T-helper 17 cell (primary cell): ENCODE measurements around the gene TP53. TPM values are rescaled to one million over a fixed set of nuclear protein-coding genes. Genes with fewer than 3 reads are reported as not detected.
A peak's percentile ranks its signal among the peaks of the same experiment; 100 is the strongest.

Experiments
- ATAC-seq: fragments of 150-1000 bp; cut with Tn5 transposase; 2 replicates; pipeline ENCODE4 v1.10.0; 2021; ENCODE audit warnings: mild to moderate bottlenecking, moderate library complexity
- DNase-seq, 3 donors: peaks; one replicate each; pipeline versions ENCODE4 v3.0.0 to v3.0.0-alpha.2; 2020 to 2021
- H3K9me3 ChIP-seq: one replicate; pipeline ENCODE4 v1.7.0; 2013; ENCODE audit warnings: low read length, mild to moderate bottlenecking; ENCODE audit not compliant: control insufficient read depth, poor library complexity, severe bottlenecking
- H3K27ac Mint-ChIP-seq: one replicate; pipeline ENCODE4 v1.8.0; 2022; ENCODE audit warnings: mild to moderate bottlenecking, moderate library complexity, mixed read lengths
- H3K27me3 Mint-ChIP-seq: one replicate; pipeline ENCODE4 v1.8.0; 2022; ENCODE audit warnings: mixed read lengths
- H3K36me3 Mint-ChIP-seq: one replicate; pipeline ENCODE4 v1.8.0; 2022; ENCODE audit warnings: low read depth, mixed read lengths
- H3K4me1 Mint-ChIP-seq: one replicate; pipeline ENCODE4 v1.8.0; 2022; ENCODE audit warnings: mild to moderate bottlenecking, mixed read lengths
- H3K4me3 Mint-ChIP-seq: one replicate; pipeline ENCODE4 v1.8.0; 2022; ENCODE audit warnings: mild to moderate bottlenecking, moderate library complexity, mixed read lengths
- total RNA-seq, 4 donors: library from RNA in 2 of 4; stranded (reverse) in 2 of 4; gene quantifications; one replicate each; pipeline ENCODE4 v1.2.3 and lab custom pipeline; 2022 to 2026

The TP53 gene
- total RNA-seq, 2 donors from 2014 or later: 61.2 to 66.2 TPM

DNA sequence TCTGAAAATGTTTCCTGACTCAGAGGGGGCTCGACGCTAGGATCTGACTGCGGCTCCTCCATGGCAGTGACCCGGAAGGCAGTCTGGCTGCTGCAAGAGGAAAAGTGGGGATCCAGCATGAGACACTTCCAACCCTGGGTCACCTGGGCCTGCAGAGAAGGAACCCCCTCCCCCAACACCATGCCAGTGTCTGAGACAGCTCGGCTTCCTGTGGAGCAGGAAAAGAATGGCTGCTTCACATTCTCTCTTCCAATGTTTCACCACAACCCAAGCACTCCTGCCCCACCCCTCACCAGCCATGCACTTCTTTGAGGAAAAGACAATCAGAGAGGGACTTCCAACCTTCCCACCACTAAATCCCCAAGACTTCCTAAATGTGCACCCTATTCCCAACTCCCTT is 10.8 kb downstream of the TP53 start:
- Mint-ChIP-seq H3K27ac (no peak overlapping the region), H3K4me3 (no peak overlapping the region), H3K27me3 (no peaks in the 10 kb centered on the region), H3K36me3 (peaks cover 11% of the 10 kb centered on the region), H3K4me1 (peaks cover 14% of the 10 kb centered on the region)
- DNase-seq: no peak
- no peak for ATAC-seq
- peaks cover 9% of the 10 kb centered on the region for H3K9me3 ChIP-seq

DNA sequence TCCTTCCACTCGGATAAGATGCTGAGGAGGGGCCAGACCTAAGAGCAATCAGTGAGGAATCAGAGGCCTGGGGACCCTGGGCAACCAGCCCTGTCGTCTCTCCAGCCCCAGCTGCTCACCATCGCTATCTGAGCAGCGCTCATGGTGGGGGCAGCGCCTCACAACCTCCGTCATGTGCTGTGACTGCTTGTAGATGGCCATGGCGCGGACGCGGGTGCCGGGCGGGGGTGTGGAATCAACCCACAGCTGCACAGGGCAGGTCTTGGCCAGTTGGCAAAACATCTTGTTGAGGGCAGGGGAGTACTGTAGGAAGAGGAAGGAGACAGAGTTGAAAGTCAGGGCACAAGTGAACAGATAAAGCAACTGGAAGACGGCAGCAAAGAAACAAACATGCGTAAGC is 12.4 kb downstream of the TP53 start:
- no peak overlapping the region for H3K27ac Mint-ChIP-seq
- H3K9me3 ChIP-seq: peaks cover 9% of the 10 kb centered on the region
- no peak overlapping the region for H3K4me3 Mint-ChIP-seq
- ATAC-seq (no peak), DNase-seq (no peak)
- H3K36me3 Mint-ChIP-seq: peaks cover 11% of the 10 kb centered on the region
- H3K27me3 Mint-ChIP-seq: no peaks in the 10 kb centered on the region
- peaks cover 10% of the 10 kb centered on the region for H3K4me1 Mint-ChIP-seq

DNA sequence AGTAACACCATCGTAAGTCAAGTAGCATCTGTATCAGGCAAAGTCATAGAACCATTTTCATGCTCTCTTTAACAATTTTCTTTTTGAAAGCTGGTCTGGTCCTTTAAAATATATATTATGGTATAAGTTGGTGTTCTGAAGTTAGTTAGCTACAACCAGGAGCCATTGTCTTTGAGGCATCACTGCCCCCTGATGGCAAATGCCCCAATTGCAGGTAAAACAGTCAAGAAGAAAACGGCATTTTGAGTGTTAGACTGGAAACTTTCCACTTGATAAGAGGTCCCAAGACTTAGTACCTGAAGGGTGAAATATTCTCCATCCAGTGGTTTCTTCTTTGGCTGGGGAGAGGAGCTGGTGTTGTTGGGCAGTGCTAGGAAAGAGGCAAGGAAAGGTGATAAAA is 14.1 kb downstream of the TP53 start:
- peaks cover 8% of the 10 kb centered on the region for H3K4me1 Mint-ChIP-seq
- peaks cover 9% of the 10 kb centered on the region for H3K9me3 ChIP-seq
- no peak overlapping the region for H3K4me3 Mint-ChIP-seq
- no peaks in the 10 kb centered on the region for H3K27me3 Mint-ChIP-seq
- ATAC-seq (no peak), DNase-seq (no peak)
- no peak overlapping the region for H3K27ac Mint-ChIP-seq
- H3K36me3 Mint-ChIP-seq: peaks cover 11% of the 10 kb centered on the region

DNA sequence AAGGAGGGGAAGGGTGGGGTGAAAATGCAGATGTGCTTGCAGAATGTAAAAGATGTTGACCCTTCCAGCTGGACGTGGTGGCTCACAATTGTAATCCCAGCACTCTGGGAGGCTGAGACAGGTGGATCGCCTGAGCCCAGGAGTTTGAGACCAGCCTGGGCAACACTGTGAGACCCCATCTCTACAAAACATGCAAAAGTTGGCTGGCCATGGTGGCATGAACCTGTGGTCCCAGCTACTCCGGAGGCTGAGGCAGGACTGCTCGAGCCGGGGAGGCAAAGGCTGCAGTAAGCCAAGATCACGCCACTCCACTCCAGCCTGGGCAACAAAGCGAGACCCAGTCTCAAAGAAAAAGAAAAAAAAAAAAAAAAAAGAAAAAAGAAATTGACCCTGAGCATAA is 18.8 kb downstream of the TP53 start:
- Mint-ChIP-seq H3K27me3 (no peaks in the 10 kb centered on the region), H3K36me3 (no peaks in the 10 kb centered on the region), H3K4me3 (no peak overlapping the region), H3K27ac (no peak overlapping the region), H3K4me1 (no peaks in the 10 kb centered on the region)
- ATAC-seq: no peak
- H3K9me3 ChIP-seq: peaks cover 4% of the 10 kb centered on the region
- no peak for DNase-seq

DNA sequence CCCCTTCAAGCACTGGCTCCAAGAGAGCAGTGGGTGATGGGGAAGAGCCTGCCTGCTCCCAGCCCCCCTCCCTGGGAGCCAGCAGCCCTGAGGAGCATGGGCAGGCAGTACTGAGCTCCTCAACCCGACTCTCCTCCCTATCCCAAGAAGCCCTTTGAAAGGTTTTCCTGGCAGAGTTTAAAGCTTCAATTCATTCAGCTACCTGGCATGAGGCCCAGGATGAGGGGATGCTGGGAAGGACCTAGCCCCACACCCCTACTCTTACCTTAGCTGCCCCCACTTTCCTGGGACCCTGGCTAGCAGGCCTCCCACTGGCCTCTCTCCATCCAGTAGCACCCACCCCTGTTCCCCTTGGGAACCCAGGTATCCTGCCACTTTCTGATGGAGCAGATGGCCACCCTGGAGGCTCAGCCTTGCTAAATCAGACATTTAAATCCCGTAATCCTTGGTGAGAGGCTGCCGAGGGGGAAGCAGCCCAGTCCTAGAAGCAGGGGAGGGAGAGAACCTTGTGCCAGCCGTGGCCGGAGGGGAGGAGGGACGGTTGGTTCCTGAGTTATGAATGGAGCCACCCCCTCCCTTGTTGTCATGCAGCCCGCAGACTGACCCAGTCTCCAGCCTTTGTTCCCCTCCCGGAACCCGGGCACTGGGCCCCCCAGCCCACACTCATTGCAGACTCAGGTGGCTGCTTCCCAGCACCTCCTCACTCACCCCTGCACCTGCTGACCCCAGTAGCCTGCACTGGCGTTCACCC is 19.5 kb downstream of the TP53 start:
- no peak for ATAC-seq
- no peaks in the 10 kb centered on the region for H3K9me3 ChIP-seq
- Mint-ChIP-seq H3K36me3 (no peaks in the 10 kb centered on the region), H3K27me3 (no peaks in the 10 kb centered on the region), H3K4me3 (no peak overlapping the region), H3K27ac (no peak overlapping the region), H3K4me1 (no peaks in the 10 kb centered on the region)
- DNase-seq: no peak

DNA sequence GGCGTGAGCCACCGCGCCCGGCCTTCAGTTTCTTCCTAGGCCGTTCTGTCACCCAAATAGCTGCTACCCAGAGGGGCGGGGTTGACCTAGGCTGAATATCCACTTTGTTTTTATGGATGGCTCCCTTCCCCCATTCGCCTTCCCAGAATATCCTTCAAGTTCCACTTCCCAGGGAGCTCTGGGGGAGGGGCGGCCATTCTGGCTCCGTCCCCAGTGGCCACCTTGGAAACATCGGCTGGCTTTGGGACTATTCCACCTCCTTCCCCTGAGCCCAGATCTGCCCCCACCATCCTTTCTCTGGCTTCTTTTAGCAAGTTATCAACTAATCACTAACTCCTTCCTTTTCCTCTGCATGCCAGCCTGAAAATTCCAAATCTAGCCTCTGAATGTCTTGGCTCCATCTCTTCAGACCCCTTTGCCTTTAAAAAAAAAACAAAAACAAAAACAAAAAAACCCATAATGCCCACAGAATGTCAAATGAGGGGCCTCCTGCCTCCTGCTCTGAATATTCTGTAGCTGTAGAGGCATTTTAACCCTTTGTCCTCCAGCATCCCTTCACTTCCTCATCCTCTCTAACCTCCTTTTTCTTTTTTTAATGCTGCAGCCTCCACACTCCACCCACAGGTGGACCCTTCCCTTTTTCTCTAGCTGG is 30.2 kb downstream of the TP53 start:
- Mint-ChIP-seq H3K27me3 (peaks cover 6% of the 10 kb centered on the region), H3K4me3 (no peak overlapping the region), H3K36me3 (no peaks in the 10 kb centered on the region), H3K27ac (no peak overlapping the region), H3K4me1 (peaks cover 4% of the 10 kb centered on the region)
- ATAC-seq (no peak), DNase-seq (no peak)
- no peaks in the 10 kb centered on the region for H3K9me3 ChIP-seq

DNA sequence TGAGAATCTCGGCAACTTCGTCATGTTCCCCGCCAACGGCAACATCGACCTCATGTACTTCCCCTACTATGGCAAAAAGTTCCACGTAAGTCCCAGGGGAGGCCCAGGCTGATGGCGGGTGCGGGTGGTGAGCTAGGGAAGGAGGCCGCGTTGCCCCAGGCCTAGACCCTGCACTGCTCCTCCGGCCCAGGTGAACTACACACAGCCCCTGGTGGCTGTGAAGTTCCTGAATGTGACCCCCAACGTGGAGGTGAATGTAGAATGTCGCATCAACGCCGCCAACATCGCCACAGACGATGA is 31.8 kb downstream of the TP53 start:
- Mint-ChIP-seq H3K36me3 (peaks cover under 1% of the 10 kb centered on the region), H3K4me3 (no peak overlapping the region), H3K27ac (no peak overlapping the region), H3K4me1 (peaks cover 10% of the 10 kb centered on the region), H3K27me3 (peaks cover 15% of the 10 kb centered on the region)
- H3K9me3 ChIP-seq: no peaks in the 10 kb centered on the region
- DNase-seq (no peak), ATAC-seq (no peak)

DNA sequence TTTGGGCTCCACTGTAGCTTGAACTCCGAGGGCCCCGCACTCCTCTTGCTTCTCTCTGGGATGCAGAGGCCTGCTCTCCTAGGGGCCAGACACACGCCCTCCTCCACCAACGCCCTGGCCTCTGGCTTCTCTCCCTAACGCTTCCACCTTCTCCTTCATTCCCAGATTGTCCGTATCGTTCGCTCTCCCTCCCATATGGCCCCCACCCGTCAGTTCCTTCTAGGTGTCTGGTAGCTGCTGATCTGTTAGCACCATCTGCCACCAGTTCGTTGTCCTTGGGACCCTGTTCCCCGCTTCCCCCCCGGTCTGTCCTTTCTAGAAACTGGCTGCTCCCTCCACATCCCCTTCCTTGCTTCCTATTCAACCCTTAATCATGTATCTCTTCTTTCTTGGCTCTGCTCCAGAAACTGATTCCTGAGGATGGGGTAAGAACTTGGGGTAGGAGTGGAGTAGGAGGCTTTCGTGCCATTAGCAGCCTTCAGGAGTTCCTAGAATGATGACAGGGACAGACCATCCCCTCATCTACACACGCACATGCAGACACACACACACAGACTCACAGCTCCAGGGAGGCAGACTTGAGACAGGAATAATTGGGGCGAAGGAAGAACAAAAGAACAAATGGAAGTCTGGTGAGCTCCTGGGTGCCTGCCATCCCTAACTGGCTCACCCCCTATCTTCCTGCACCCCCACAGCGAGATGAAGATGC is 32.3 kb downstream of the TP53 start:
- H3K9me3 ChIP-seq: no peaks in the 10 kb centered on the region
- Mint-ChIP-seq H3K4me1 (peaks cover 15% of the 10 kb centered on the region), H3K27me3 (peaks cover 20% of the 10 kb centered on the region), H3K27ac (no peak overlapping the region), H3K36me3 (peaks cover 3% of the 10 kb centered on the region), H3K4me3 (no peak overlapping the region)
- ATAC-seq (no peak), DNase-seq (no peak)

DNA sequence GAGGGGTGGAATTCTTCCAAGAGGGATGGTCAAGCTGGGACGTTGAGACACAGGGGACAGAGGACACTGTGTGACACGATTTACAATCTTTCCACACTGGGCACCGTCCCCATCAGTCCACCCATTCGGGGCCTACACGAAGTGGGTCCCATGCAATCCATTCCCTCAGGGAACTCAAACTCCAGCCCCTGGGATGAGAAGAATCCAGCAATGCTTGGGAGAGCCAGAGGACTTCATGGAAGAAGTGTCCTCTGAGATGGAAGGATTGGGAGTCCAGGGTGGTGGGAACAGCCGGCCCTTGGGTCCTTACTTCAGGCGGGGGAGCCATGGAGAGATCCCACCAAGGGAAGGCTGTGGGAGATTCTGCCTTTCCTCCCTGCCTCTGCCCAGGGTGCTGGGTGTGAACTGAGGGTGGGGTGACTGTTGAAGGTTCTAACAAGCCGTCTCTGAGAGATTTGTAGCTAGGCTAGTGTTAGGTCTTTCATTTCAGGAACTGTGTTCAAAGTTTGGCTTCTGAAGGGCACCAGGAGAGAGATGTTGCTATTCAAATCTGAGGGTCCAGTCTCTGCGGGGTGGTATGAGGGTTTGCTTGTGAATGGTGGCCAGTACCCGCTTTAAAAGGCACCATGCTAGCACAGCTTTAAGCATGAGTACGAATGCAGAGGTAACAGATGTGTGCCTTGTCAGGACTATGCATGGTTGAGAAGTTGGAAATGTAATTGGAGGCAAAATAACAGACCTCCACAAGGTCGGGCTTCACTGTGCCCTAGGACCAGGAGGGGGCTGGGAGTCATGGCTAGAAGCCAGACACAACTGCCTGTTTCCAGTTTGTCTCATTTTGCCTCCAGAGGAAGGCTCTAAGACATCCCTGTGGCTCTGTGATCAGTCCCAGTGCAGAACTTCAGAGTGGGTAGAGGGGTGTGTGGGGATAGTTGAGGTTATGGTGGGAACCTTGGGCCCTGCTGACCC is 34.6 kb downstream of the TP53 start:
- ATAC-seq (no peak), DNase-seq (no peak)
- Mint-ChIP-seq H3K27ac (no peak overlapping the region), H3K27me3 (peaks cover 31% of the 10 kb centered on the region), H3K36me3 (peaks cover 3% of the 10 kb centered on the region), H3K4me1 (peaks cover 19% of the 10 kb centered on the region), H3K4me3 (peak overlapping the region; percentile 74)
- H3K9me3 ChIP-seq: no peaks in the 10 kb centered on the region

DNA sequence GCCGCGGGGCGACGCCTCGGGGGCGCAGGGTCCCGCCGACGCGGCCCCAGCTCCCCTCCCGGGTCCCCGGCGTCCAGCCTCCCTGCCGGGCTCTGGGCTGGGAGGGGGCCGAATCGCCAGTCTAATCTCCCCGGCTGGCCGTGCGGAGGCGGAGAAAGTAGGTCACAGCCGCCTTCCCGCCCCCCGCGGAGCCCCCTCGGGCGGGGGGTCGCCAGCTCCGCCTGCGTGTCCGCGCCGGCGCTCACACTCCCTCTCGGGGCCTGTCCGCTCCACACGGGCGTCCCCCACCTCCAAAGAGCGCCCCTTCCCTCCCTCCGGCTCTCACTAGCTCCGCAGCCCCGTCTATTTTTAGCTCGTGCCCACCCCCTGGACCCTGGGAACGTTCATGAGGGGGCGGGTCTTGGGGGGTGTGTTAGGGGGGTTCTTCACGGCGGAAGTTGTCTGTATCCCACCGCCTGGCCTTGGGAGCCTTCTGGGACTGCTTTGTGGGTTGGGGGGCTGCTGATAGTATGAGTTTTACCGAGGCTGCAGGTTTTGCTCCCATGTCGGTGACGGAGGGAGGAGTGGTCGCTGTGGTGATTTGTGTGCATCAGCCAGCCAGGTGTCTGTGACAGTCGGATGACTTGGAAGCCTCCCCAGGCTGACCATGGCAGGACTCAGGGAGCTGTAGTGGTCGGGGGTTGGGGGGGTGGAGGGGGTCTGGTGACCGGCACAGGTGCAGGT is 35.5 kb downstream of the TP53 start:
- no peaks in the 10 kb centered on the region for H3K9me3 ChIP-seq
- ATAC-seq: no peak
- Mint-ChIP-seq H3K36me3 (peaks cover 3% of the 10 kb centered on the region), H3K4me1 (peaks cover 19% of the 10 kb centered on the region), H3K27ac (no peak overlapping the region), H3K4me3 (peak overlapping the region; percentile 74), H3K27me3 (peaks cover 31% of the 10 kb centered on the region)
- DNase-seq: no peak

DNA sequence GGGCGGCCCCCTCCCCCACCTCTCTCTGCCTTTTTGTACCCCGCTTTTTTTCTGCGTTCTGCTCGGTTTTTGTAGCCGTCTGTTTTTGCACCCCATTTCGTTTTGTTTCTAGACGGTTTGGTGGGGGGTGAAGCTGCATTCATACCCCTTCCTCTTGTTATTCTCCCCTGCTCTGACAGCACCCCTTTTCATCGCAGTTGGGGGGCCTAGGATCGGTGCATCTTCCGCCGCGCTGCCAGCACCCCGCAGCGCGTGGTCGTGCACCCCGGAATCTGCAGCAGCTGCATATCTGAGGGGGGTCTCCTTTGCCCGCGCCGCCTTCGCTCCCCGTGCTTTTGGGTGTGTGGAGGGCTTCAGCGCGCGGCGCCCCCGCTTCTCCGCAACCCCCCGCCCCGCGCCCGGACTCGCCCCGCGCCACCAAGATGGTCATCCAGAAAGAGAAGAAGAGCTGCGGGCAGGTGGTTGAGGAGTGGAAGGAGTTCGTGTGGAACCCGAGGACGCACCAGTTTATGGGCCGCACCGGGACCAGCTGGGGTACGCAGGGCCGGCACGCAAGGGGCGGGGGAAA is 36.1 kb downstream of the TP53 start:
- Mint-ChIP-seq H3K4me3 (peak overlapping the region; percentile 97), H3K27ac (peak overlapping the region; percentile 62), H3K4me1 (peaks cover 19% of the 10 kb centered on the region), H3K36me3 (peaks cover 3% of the 10 kb centered on the region), H3K27me3 (peaks cover 36% of the 10 kb centered on the region)
- H3K9me3 ChIP-seq: no peaks in the 10 kb centered on the region
- no peak for DNase-seq
- peak; percentile 8 for ATAC-seq

DNA sequence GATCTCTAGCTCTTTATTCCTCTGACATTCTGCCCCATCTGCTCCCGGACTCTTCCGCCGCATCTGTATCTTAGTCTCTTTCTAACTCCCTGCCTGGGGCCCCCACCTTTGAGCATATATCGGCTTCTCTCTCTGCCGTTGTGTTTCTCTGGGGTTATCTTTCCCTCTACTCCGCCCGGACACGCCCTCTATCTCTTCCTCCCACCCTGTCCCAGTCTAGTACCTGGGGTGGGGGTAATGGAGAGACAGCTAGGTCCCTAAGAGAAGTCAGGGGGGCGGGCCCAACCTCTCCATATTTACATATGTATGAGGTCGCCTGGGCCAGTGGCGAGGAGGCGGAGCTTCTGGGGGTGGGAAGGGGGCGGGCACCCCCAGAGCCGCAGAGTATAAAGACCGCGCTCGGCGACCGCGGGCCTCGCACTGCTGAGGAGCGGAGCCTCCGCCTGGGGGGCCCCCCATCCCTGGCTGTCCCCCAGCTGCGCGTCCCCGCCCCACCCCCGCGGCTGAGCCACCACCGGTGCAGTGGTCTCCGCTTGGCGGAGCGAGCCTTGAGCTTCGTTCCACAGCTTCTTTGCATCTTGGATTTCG is 36.7 kb downstream of the TP53 start, which contains the start of gene ATP1B2:
TSS of gene ATP1B2 (plus strand) at position 418 of the 588 bp plus-strand sequence. CDS start 593 bp downstream, outside the sequence.
- peaks cover 39% of the 10 kb centered on the region for H3K27me3 Mint-ChIP-seq
- peaks cover 19% of the 10 kb centered on the region for H3K4me1 Mint-ChIP-seq
- no peaks in the 10 kb centered on the region for H3K9me3 ChIP-seq
- H3K4me3 Mint-ChIP-seq: peak within 1 kb of the TSS; percentile 97
- H3K27ac Mint-ChIP-seq: peak within 1 kb of the TSS; percentile 62
- DNase-seq (peak; percentile 53 to 74 (median 70)), ATAC-seq (peak; percentile 95)
- peaks cover 3% of the 10 kb centered on the region for H3K36me3 Mint-ChIP-seq
